HUDEP-2 (cell line): ENCODE data around the gene CHCHD6.

Experiments used
- DNase-seq, 76 experiments: peaks; one replicate each; lab custom pipeline; 2025; ENCODE audit not compliant: unreplicated experiment in 76 of 76; lab: John Stamatoyannopoulos, UW

CHCHD6 gene

DNA sequence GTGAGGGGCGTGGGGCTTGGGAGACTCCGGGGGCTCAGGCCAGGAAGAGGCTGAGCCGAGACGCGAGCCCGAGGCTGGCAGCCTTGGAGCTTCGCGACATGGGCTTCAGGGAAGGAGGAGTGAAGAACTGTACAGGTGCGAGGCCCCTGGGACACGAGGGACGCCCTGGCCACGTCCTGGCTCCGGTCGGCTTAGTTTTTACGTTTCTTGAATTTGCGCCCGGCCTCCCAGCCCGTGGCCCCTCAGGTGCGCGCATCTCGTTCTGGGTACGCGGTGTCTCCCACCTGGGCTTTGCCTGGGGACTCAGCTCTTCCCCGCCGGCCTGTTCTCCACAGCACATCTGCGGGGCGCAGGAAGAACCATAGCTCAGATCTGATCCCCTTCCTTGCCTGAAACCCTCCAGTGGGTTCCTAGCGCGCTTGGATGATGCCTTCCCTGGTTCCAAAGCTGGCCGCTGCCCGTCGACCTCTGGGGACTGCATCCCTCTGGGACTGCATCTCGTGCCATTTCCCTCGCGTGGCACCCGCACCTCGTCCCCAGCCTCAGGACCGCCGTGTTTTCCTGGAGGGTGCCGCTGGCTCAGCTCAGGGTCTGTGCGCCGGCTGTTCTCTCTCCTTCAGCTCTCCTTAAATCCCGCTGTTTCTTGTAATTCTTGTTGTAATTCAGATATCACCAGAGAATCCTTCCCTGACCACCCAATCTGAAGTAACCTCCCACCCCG, 614 bp downstream of the CHCHD6 start:
- DNase-seq, result no peak

- no peak for DNase-seq
Observed at GRCh38 chr3:126706631-126707030, 2.6 kb downstream of the CHCHD6 start.

DNA sequence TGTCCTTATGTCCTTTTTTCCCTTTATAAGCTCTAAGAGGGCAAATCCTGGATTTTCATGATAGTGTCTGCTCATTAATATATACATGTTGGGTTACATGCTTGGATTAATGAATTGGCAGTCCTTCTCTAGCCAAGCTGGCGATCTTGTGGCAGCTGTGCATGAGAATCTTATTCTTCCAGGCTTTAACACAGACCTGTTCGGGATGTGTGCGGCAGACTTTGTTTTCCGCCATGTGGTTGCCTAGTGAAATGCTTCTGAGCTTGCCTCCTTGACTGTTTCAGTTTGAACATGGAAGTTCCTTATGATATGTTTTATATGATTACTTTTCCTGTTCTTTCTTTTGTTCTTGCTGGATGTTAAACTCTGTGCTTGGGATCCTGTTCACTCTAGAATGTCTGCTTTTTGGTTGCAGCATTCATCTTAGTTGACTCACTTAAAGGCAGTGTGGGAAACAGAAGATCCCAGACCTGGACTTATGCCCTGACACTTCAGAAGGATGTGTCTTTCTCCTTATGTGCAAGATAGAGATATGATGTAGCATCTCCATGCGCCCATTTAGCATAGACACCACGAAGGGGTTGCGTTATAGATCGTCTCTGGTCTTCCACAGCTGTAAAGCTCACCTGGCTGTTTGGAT, 7.2 kb downstream of the CHCHD6 start:
- DNase-seq, result no peak

DNA sequence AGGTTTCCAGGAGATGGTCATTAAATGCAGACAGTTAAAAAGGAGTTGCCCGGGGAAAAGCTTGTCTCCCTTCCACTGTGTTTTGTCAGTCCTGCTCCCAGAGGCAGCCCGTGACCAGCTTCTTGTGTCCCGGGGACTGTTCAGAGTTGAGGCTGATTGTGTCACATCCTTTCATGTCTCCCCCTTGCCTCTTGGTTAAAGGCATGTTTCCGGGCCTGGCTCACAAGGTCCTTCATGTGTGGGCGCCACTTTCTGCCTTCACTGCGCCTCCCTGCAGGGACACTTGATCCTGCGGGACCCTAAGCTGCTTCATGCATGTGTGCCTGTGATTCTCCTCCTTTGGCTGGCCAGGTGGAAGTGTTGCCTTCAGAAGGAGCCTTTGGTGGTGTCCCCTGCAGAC, 9.2 kb downstream of the CHCHD6 start:
- no peak for DNase-seq

- DNase-seq, result peak in 1 of 76 experiments; percentile 1
Observed at GRCh38 chr3:126714276-126714900, 10.3 kb downstream of the CHCHD6 start.

GRCh38 chr3:126714921-126715320, 10.9 kb downstream of the CHCHD6 start:
- no peak for DNase-seq

GRCh38 chr3:126715432-126715831, 11.4 kb downstream of the CHCHD6 start:
- DNase-seq, result no peak

GRCh38 chr3:126716057-126716456, 12.0 kb downstream of the CHCHD6 start:
- no peak for DNase-seq

DNA sequence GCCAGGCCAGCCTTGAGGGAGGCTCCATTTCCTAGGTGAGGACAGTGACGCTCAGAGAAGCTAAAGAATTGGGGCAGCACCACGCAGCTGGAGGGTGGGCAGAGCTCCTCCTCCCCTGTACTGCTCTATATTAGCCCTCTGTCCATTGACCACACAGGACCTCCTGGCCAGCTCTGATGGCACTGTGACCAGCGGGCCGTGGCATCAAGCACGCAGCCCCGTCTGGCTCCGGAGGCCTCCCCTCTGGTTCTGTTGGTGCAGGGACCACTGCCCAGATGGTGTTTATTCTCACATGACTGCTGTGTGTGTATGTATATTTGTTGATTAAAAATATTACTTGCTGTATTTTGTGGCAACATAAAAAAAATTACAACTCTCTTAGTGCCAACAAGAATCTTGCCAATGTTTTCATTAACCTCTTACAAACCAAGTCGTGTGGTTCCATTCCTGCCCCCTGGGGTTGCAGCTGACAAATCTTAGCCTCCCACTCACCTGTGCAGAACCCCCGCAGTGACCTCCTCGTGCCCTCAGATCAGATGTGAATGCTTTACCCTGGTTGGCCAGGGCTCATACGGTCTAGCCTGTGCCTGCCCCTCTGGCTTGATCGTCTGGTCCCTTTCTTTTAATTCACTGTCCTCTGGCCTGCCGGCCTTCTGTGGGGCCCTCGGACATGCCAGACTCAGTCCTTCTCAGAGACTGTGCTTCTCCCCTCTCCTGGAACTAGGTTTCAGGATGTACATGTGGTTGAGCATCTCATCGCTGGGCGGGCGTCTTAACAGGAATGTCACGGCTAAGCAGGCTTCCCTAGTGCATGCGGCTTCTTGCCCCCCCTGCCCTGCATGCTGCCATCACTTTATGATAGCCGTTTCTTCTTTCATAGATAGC, 14.8 kb downstream of the CHCHD6 start:
- no peak for DNase-seq

- DNase-seq, result no peak
Observed at GRCh38 chr3:126720596-126720995, 16.6 kb downstream of the CHCHD6 start.

DNA sequence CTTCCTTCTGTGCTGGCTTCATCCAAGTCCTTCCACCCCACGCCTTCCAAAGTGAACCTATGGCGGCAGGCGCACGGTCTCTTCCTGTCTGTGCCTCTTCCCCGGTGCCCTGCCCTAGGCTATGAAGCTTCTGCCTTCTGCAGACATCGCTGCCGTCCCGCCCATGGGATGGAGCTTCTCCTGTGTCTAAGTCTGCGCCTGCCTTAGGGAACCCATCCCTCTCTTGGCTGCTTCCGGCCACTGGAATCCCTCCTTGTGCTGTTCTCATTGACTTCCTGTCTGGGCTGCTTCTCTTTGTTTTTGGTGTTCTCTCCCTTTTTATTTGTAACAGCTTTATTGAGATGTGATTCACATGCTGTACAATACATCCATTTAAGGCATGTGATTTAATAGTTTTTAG, 17.2 kb downstream of the CHCHD6 start:
- DNase-seq, result no peak

GRCh38 chr3:126723237-126723636, 19.2 kb downstream of the CHCHD6 start:
- DNase-seq, result no peak

DNA sequence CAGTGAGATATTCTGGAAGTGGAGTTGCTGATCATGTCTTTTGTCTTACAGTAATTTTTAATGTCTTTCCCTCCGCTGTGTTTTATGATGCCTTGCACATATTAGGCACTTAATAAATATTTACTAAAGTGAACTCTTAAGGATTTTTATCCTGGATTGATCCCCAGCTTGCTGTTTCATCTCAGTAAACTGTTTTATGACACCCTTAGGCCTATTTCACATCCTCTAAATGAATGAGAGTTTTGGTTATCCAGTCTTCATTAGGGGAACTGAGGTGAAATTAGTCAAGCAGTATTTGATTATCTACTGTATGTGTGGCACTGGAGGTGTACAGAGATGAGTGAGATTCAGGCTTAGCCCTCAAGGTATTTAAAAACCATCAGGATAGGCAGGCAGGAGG, 19.8 kb downstream of the CHCHD6 start:
- no peak for DNase-seq

DNA sequence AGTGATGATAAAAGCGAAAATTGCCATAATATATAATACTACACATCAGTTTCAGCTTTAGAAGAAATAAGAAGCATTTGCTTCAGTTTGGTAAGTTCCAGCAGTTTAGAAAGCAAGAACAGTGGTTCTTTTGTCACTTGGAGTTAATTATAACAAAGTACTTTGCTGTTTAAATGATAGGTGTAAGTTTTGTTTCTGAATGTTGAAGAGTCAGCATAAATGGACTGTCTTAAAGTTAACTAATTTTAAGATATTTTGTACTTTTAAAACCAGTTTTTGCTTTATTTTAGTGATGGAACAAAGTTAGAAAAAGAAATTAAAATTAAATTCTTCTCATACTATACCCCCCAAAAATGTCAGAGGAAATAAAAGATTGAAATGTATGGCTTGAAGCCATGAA, 24.6 kb downstream of the CHCHD6 start:
- no peak for DNase-seq

DNA sequence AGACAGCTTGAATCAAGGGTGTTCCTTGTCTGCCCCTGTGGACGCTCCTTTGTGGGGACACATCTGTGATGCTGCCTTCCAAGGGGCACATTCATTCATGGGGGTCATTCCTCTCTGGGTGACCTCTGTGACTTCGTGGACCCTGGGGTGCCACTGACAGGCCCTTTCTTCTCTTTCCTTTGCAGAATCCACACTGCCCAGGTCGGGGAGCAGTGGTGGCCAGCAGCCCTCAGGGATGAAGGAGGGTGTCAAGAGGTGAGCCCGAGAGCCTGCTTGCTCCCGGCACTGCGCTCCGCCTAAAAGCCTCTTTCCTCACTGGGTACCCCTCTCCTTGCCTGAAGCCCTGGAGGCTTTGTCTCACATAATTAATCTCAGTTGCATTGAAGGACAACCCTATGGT, 26.3 kb downstream of the CHCHD6 start:
- DNase-seq, result no peak

GRCh38 chr3:126731044-126731443, 27.0 kb downstream of the CHCHD6 start:
- DNase-seq, result no peak

DNA sequence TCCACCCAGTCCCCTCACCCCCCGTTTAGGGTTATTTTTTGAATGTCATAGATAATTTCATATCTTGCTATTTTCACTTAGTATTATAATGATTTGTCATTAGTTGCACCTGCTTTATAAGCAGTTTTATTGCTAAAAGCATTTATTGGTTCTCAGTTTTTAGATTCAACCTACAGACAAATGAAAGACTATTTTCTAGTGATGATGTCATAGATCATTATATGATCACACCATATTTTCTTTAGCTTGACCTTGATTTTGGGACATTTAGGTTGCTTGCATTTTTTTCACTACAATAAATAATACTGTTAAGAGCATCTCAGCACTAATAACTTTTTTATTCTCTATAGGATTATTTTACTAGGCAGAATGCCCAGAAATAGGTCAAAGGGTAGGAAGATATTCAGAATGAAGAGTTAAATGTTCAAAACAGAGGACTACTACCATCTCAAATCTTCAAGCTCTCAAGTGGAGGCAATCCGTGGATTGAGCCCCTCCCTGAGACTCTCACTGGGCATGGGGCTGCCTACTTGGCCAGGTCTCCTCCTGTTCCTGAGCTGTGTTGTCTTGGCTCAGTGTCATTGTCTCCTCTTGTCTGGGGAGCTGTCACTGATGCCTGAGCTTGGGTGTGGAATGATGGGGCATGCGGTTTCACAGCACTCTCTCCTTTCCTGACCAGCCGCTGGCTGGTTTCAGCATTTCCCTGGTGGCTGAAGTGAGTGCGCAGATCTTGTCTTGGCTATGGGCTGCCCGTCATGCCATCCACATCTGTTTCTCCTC, 28.4 kb downstream of the CHCHD6 start:
- DNase-seq, result no peak

DNA sequence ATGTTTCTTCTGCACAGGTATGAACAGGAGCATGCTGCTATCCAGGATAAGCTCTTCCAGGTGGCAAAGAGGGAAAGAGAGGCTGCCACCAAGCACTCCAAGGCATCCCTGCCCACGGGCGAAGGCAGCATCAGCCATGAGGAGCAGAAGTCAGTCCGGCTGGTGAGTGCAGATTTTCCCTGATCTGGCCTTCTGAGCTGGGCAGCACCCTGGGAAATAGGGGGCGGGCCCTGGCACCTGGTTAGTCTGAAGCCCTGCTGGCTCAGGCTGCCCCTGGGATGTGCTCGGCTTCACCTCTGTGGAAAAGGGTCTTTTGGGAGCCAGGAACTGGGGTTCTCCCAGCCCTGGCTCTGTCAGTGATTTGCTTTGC, 29.0 kb downstream of the CHCHD6 start:
- no peak for DNase-seq

DNA sequence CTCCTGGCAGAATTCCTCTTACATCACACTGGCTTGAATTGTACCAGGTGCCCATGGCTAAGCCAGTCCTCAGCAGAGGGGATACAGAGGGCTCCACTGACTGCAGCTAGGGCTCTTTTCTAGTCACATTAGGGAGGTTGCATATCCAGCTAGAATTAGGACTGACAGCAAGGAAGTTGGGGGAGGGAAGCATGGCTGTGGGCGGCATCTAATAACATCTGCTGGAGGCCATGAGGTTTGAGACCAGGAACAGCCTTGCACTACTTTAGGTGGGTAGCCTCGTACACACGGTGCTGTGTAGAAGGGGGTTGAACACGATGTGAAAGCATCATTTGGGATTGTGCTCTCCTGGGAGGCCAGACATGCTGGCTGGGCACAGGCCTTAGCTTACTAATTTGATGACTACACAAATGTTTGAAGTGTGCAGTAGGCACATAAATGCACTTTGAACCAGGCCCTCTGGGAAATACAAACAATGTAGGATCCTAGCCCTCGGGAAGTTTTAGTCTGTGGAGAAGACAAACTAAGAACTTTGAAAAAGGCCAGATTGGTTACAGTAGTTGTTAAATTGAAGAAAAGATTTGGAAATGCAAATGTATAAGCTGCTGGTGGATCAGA, 30.2 kb downstream of the CHCHD6 start:
- DNase-seq, result no peak

GRCh38 chr3:126737527-126737926, 33.5 kb downstream of the CHCHD6 start:
- DNase-seq, result no peak
